HG02588 (cell line): ENCODE measurements around the gene PCSK5.
"Not testable (repeated sequence)": the region's sequence is repeated elsewhere in the genome, so short reads cannot be mapped to it uniquely, and the experiment has no call there.

ENCODE experiments used
- ATAC-seq: cut with Tn5 transposase; IDR thresholded peaks from one replicate; pipeline ENCODE4 v1.9.1; 2021; ENCODE audit warnings: mild to moderate bottlenecking, moderate library complexity; ENCODE audit not compliant: unreplicated experiment

Gene PCSK5

GRCh38 chr9:76044266-76044819 lies 153.9 kb downstream of the PCSK5 start:
- no peak for ATAC-seq

- no peak for ATAC-seq
Measured at GRCh38 chr9:76045221-76045620, 154.7 kb downstream of the PCSK5 start.

- no peak for ATAC-seq
Measured at GRCh38 chr9:76049341-76049740, 158.9 kb downstream of the PCSK5 start.

- ATAC-seq = no peak
Measured at GRCh38 chr9:76067696-76068095, 177.2 kb downstream of the PCSK5 start.

GRCh38 chr9:76077537-76077936 lies 187.1 kb downstream of the PCSK5 start:
- no peak for ATAC-seq

GRCh38 chr9:76081281-76081680 lies 190.8 kb downstream of the PCSK5 start:
- ATAC-seq = not testable (repeated sequence)

- ATAC-seq = no peak
Measured at GRCh38 chr9:76082057-76082456, 191.6 kb downstream of the PCSK5 start.

- ATAC-seq = no peak
Measured at GRCh38 chr9:76085596-76085995, 195.1 kb downstream of the PCSK5 start.

- no peak for ATAC-seq
Measured at GRCh38 chr9:76086539-76086938, 196.1 kb downstream of the PCSK5 start.

GRCh38 chr9:76087976-76088375 lies 197.5 kb downstream of the PCSK5 start:
- no peak for ATAC-seq

GRCh38 chr9:76090330-76090729 lies 199.9 kb downstream of the PCSK5 start:
- ATAC-seq = no peak

GRCh38 chr9:76090909-76091308 lies 200.4 kb downstream of the PCSK5 start:
- no peak for ATAC-seq

- ATAC-seq = no peak
Measured at GRCh38 chr9:76092572-76092971, 202.1 kb downstream of the PCSK5 start.

- no peak for ATAC-seq
Measured at GRCh38 chr9:76095585-76095984, 205.1 kb downstream of the PCSK5 start.

GRCh38 chr9:76099516-76099915 lies 209.0 kb downstream of the PCSK5 start:
- ATAC-seq = no peak

GRCh38 chr9:76101075-76101474 lies 210.6 kb downstream of the PCSK5 start:
- no peak for ATAC-seq

GRCh38 chr9:76101491-76101890 lies 211.0 kb downstream of the PCSK5 start:
- no peak for ATAC-seq

- no peak for ATAC-seq
Measured at GRCh38 chr9:76101947-76102346, 211.5 kb downstream of the PCSK5 start.

- no peak for ATAC-seq
Measured at GRCh38 chr9:76103531-76104315, 213.2 kb downstream of the PCSK5 start.

GRCh38 chr9:76107482-76107881 lies 217.0 kb downstream of the PCSK5 start:
- ATAC-seq = no peak

GRCh38 chr9:76109953-76110352 lies 219.5 kb downstream of the PCSK5 start:
- ATAC-seq = no peak

GRCh38 chr9:76112151-76112550 lies 221.7 kb downstream of the PCSK5 start:
- ATAC-seq = no peak

- no peak for ATAC-seq
Measured at GRCh38 chr9:76114144-76114543, 223.7 kb downstream of the PCSK5 start.
